Fibroblast of mammary gland (primary cell): ENCODE data around the gene CHORDC1.

Source experiments
- DNase-seq: peaks from one replicate; pipeline ENCODE4 v3.0.0-alpha.2; 2010; ENCODE audit warnings: low read depth
- H3K4me3 ChIP-seq: 2 replicates; pipeline ENCODE4 v1.5.1; 2011; ENCODE audit warnings: low read depth, mild to moderate bottlenecking, low read length, moderate library complexity; ENCODE audit not compliant: control insufficient read depth
- CTCF ChIP-seq: conservative IDR thresholded peaks from 2 replicates; pipeline ENCODE4 v1.5.1; 2011; ENCODE audit warnings: low read depth, low read length, inconsistent platforms; ENCODE audit not compliant: control insufficient read depth, insufficient read depth

CHORDC1 gene

GRCh38 chr11:90204407-90204806 lies 18.4 kb downstream of the CHORDC1 start:
- no peak for DNase-seq
- no peak overlapping the region for H3K4me3 ChIP-seq
- no peak for TF ChIP-seq CTCF

GRCh38 chr11:90202342-90202741 lies 20.5 kb downstream of the CHORDC1 start:
- no peak overlapping the region for H3K4me3 ChIP-seq
- DNase-seq: no peak
- TF ChIP-seq CTCF: no peak

GRCh38 chr11:90197377-90197776 lies 25.5 kb downstream of the CHORDC1 start:
- H3K4me3 ChIP-seq: no peak overlapping the region
- no peak for TF ChIP-seq CTCF
- DNase-seq: no peak

- DNase-seq: no peak
- H3K4me3 ChIP-seq: no peak overlapping the region
- no peak for TF ChIP-seq CTCF
These were observed 29.8 kb downstream of the CHORDC1 start for GRCh38 chr11:90192869-90193582.

GRCh38 chr11:90189011-90189410 lies 33.8 kb downstream of the CHORDC1 start:
- no peak for TF ChIP-seq CTCF
- no peak for DNase-seq

GRCh38 chr11:90187839-90188238 lies 35.0 kb downstream of the CHORDC1 start:
- DNase-seq: no peak
- TF ChIP-seq CTCF: no peak
- no peak overlapping the region for H3K4me3 ChIP-seq

More at GRCh38 chr11:90189011-90189410, 33.8 kb downstream of the CHORDC1 start:
- no peak overlapping the region for H3K4me3 ChIP-seq

- DNase-seq: no peak
- no peak for TF ChIP-seq CTCF
- no peak overlapping the region for H3K4me3 ChIP-seq
These were observed 42.9 kb downstream of the CHORDC1 start for GRCh38 chr11:90179923-90180322.
